Right atrium auricular region (tissue), 2 donors: ENCODE measurements around the gene MOSPD3. TPM values are rescaled to one million over a fixed set of nuclear protein-coding genes. Genes with fewer than 3 reads are reported as not detected.

ENCODE experiments used
- DNase-seq: peaks from one replicate; pipeline ENCODE4 v3.0.0-alpha.2; 2019; ENCODE audit warnings: low spot score
- H3K27ac ChIP-seq, 2 donors: fragments of 200-600 bp; sonication (generic); 1 replicate in 1 of 2; 2 replicates in 1 of 2; pipeline ENCODE4 v1.5.1; 2016 to 2019
- H3K27me3 ChIP-seq, 2 donors: fragments of 200-600 bp; sonication (generic); one replicate each; pipeline versions ENCODE4 v1.5.1 to v1.6.0; 2017 to 2019
- H3K36me3 ChIP-seq: fragments of 200-600 bp; sonication (generic); one replicate; pipeline ENCODE4 v1.5.1; 2016
- H3K4me1 ChIP-seq, 2 donors: fragments of 200-600 bp; sonication (generic); one replicate each; pipeline versions ENCODE4 v1.5.1 to v1.6.0; 2017 to 2019
- H3K4me3 ChIP-seq, 2 donors: fragments of 200-600 bp; sonication (generic); 1 replicate in 1 of 2; 2 replicates in 1 of 2; pipeline ENCODE4 v1.5.1; 2017 to 2019; ENCODE audit warnings: mild to moderate bottlenecking in 1 of 2, moderate library complexity in 1 of 2
- H3K9me3 ChIP-seq, 2 donors: fragments of 200-600 bp; sonication (generic); one replicate each; pipeline ENCODE4 v1.5.1; 2019
- total RNA-seq, 2 donors: library from RNA; depleted of rRNA; stranded (reverse); fragments of >200 nt; gene quantifications; one replicate each; pipeline ENCODE4 v1.1.0, GENCODE V29; 2016
- TF ChIP-seq, protein P1 (sequence below), 2 donors: fragments of 200-600 bp; sonication (generic); IDR thresholded peaks; one replicate each; pipeline ENCODE4 v1.5.1; 2019; ENCODE audit warnings: antibody characterized with exemption in 2 of 2

MOSPD3 gene
- total RNA-seq, 2 donors from 2014 or later: 11.8 to 13.5 TPM

DNA sequence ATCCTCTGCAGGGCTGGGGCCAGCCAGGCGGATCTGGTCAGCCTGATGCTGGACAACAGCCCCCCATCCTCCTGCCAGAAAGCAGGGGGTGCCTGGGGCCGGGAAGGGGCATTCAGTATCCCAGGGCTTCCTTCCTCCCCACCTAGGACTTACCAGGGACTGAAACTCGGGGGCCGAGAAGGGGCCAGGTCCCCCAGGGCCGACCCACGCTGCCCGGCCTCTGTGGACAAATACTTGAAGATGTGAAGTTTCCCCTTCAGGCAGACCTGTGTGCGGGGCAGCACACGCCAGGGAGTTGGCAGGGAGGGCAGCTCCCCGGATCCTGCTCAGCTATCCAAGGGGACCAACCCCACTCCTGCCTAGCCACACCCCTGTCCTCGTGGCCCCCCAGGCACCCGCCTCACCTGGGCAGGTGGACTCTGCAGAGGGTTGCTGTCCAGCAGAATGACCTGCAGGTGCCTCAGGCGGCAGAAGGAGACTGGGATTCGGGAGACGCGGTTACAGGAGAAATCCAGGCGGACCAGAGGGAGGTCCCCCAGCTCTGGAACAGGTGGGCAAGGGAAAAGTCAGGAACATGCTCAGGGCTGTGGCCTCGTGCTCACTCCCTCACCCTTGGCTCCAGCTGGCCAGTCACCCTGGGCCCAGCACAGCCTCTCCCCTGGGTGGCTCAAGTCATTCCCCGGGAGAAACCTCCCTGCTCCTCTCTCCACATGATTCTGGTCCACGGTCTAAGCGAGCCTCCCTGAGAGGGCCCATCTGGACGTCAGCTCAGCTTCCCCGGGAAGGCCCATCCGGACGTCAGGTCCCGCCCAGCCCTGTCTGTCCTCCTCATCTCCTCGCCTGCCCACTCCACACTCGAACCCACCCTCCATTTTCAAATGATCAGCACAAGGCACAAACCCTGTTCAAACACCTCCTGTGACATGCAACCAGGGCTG is 33.8 kb upstream of the MOSPD3 start:
- H3K27me3 ChIP-seq: no peaks in the 10 kb centered on the region
- TF ChIP-seq, protein P1, sequence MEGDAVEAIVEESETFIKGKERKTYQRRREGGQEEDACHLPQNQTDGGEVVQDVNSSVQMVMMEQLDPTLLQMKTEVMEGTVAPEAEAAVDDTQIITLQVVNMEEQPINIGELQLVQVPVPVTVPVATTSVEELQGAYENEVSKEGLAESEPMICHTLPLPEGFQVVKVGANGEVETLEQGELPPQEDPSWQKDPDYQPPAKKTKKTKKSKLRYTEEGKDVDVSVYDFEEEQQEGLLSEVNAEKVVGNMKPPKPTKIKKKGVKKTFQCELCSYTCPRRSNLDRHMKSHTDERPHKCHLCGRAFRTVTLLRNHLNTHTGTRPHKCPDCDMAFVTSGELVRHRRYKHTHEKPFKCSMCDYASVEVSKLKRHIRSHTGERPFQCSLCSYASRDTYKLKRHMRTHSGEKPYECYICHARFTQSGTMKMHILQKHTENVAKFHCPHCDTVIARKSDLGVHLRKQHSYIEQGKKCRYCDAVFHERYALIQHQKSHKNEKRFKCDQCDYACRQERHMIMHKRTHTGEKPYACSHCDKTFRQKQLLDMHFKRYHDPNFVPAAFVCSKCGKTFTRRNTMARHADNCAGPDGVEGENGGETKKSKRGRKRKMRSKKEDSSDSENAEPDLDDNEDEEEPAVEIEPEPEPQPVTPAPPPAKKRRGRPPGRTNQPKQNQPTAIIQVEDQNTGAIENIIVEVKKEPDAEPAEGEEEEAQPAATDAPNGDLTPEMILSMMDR (IDR thresholded peaks at IDR 0.05): no peak
- DNase-seq: no peak

DNA sequence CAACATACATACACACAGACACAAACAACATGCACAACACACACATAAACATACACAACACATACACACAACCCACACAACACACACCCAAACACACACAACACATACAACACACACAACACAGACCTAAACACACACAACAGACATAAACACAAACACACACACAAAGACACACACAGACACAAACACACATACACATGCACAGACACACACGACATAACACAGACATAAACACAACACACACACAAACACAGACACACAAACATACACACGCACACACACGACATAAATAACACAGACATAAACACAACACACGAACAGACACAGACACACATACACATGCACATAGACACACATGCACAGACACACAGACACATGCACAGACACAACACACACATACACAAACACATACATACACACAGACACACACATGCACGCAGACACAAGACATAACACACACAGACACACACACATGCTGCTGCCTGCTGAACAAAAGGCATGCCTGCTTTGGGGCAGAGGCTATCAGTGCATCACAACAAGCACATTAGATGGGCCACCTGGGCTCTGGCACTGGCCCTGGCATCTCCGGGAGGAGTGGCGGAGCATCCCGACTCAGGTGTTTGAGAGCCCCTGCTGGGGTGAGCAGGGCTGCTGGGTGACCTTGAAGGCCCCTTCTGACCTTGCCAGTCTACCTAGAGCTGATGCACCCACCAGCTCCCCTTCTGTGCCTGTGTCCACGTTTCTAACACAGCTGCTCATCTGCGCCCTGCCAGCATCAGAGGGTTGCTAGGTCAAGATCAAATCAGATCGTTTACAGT is 31.7 kb upstream of the MOSPD3 start:
- TF ChIP-seq, protein P1 (IDR thresholded peaks at IDR 0.05): no peak
- H3K9me3 ChIP-seq: no peaks in the 10 kb centered on the region
- peaks cover 0 to 34% of the 10 kb centered on the region in 2 donors for H3K4me1 ChIP-seq
- H3K36me3 ChIP-seq: peaks cover 68% of the 10 kb centered on the region
- no peak for DNase-seq
- H3K27ac ChIP-seq: no peak overlapping the region
- no peaks in the 10 kb centered on the region for H3K27me3 ChIP-seq
- no peak overlapping the region for H3K4me3 ChIP-seq

More for the DNA sequence above, 33.8 kb upstream of the MOSPD3 start:
- Histone ChIP-seq H3K27ac (no peak overlapping the region), H3K4me3 (no peak overlapping the region), H3K4me1 (peaks cover 0 to 13% of the 10 kb centered on the region in 2 donors), H3K36me3 (peaks cover 85% of the 10 kb centered on the region), H3K9me3 (no peaks in the 10 kb centered on the region)

DNA sequence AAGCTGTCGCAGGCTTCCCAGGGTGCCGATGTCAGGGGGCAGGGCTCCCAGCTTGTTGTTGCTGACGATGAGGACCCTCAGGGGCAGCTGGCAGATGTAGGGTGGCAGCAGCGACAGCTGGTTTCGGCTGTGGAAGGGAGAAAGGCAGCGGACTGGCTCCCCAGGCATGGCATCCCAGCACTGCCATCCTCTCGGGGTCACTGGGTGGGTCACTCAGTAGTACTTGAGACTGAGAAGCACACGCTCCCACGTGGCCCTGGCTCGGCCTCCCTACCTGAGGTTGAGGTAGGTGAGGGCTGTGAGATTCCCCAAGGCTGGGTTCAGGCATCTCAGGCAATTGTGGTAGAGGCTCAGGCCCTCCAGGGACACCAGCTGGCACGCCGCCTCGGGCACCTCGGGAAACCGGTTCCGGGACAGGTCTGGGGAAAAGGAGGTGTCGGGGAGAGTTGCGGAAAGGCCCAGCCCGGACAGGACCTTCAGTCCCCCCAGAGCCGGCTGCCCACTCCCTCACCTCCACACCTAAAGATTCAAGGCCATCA is 30.2 kb upstream of the MOSPD3 start:
- Histone ChIP-seq H3K4me1 (peaks cover 0 to 39% of the 10 kb centered on the region in 2 donors), H3K36me3 (peaks cover 54% of the 10 kb centered on the region), H3K9me3 (no peaks in the 10 kb centered on the region), H3K27ac (peak overlapping the region in 1 of 2 donors; percentile 27), H3K27me3 (no peaks in the 10 kb centered on the region), H3K4me3 (no peak overlapping the region)
- TF ChIP-seq, protein P1 (IDR thresholded peaks at IDR 0.05): no peak
- DNase-seq: no peak

- Histone ChIP-seq H3K4me3 (no peak overlapping the region), H3K4me1 (peaks cover 0 to 43% of the 10 kb centered on the region in 2 donors), H3K9me3 (no peaks in the 10 kb centered on the region), H3K36me3 (peaks cover 48% of the 10 kb centered on the region), H3K27ac (peak overlapping the region in 1 of 2 donors; percentile 27), H3K27me3 (no peaks in the 10 kb centered on the region)
- TF ChIP-seq, protein P1 (IDR thresholded peaks at IDR 0.05): no peak
- DNase-seq: no peak
Observed at GRCh38 chr7:100582650-100583049, 29.7 kb upstream of the MOSPD3 start.

DNA sequence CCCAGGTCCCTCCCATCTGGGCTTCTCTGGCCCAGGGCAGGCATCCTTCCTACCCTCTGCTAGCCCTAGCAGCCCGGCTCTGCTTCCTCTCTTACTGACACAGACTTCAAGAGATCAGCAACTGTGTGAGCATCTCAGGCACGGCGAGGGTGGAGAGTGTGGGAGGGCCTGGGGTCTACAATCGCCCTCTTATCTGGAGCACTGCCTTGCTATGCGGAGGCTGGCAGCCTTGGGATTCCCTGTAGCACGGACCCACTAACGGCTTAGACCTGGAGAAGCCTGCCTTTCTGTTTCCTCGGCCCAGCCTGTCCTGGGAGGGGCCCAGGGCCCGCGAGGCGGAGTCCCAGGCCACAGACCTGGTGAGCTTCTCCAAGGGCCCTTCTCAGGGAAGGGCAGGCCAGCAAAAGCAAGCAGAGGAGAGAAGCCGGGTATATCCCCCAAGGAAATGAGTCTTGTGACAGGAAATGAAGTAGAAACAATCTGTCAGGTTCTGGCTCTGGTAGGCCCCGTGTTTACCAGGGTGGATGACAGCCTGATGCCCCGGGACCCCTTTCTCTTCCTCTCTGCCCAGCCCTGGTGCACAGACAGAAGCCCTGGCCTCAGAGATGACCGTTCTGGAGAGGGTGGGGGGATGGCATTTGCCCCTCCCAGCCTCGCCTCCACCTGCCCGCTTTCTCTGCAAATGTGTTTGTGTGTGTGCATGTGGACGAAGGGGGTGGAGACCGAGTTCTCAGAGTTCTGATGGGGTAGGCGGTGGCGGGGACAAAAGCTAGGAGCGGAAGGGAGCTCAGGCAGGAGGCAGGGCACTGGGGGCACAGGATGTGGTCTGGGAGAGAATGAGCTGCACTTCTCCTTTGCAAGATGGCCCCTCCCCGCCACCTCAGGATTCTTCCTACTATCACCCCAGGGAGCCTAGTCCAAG is 28.9 kb upstream of the MOSPD3 start:
- peak; percentile 68 for DNase-seq
- no peaks in the 10 kb centered on the region for H3K9me3 ChIP-seq
- peaks cover 0 to 43% of the 10 kb centered on the region in 2 donors for H3K4me1 ChIP-seq
- peak overlapping the region; percentile 15 to 84 for H3K4me3 ChIP-seq
- H3K27ac ChIP-seq: peak overlapping the region; percentile 55 to 94
- TF ChIP-seq, protein P1 (IDR thresholded peaks at IDR 0.05): no peak
- peaks cover 41% of the 10 kb centered on the region for H3K36me3 ChIP-seq
- no peaks in the 10 kb centered on the region for H3K27me3 ChIP-seq
